NCI-H446 (cell line): Measurements from ENCODE around the gene SMOC2.

Experiments
- DNase-seq, 2 experiments: peaks; one replicate each; lab custom pipeline; 2025; lab: John Stamatoyannopoulos, UW

Gene SMOC2

DNA sequence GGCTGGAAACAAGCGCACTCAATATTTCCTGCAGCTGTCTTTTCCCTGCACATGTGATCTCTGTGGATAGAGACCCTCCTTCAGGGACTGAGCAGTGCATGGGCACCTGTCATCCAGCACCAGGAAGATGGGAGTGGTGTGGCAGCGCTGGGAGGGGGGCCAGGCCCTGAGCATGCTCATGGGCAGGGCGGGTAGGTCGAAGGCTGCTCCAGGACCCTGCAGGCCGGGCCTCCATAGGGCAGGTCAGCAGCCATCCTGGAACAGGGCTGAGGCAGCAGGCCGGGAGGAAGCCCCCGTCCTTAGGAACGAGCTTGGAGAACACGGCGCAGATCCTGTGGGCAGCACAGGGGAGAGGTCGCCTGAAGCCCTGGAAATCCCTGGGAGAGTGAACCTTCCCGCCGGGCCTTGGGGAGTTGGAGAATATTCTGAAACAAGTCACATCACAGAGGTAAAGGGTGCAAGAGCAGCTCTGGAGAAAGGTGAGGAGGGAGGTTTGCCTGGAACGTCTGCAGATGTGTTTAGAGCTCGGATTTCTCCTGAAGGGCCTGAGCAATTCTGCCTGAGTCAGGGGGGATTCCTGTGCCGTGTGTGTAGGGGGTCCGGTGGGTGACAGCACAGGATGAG lies 133.2 kb downstream of the SMOC2 start:
- DNase-seq: no peak

GRCh38 chr6:168574699-168575195 lies 133.8 kb downstream of the SMOC2 start:
- no peak for DNase-seq

GRCh38 chr6:168575346-168576098 lies 134.5 kb downstream of the SMOC2 start:
- no peak for DNase-seq

GRCh38 chr6:168576388-168576787 lies 135.4 kb downstream of the SMOC2 start:
- DNase-seq: no peak

DNA sequence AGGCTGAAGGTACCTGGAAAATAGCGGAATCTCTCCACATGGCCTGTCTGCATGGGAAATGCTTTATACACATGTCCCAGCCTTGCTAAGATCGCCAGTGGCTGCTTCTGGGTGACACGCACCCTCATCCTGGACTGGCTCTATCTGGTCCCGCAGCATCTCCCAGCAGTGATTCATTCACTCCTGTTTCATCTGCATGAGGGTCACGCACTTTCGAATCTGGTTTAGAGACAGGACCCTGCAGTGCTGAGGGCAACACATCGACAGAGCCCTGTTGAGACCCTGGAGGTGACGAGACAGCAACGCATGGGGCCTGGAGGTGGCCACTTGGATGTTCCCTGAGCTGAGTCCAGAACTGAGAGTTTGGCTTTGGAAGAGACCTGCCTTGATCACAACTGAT lies 136.5 kb downstream of the SMOC2 start:
- no peak for DNase-seq

- no peak for DNase-seq
Measured at GRCh38 chr6:168578036-168578435, 137.1 kb downstream of the SMOC2 start.

GRCh38 chr6:168581236-168581635 lies 140.3 kb downstream of the SMOC2 start:
- DNase-seq: no peak

GRCh38 chr6:168581706-168582105 lies 140.7 kb downstream of the SMOC2 start:
- DNase-seq: no peak

- no peak for DNase-seq
Measured at GRCh38 chr6:168582571-168582981, 141.6 kb downstream of the SMOC2 start.

DNA sequence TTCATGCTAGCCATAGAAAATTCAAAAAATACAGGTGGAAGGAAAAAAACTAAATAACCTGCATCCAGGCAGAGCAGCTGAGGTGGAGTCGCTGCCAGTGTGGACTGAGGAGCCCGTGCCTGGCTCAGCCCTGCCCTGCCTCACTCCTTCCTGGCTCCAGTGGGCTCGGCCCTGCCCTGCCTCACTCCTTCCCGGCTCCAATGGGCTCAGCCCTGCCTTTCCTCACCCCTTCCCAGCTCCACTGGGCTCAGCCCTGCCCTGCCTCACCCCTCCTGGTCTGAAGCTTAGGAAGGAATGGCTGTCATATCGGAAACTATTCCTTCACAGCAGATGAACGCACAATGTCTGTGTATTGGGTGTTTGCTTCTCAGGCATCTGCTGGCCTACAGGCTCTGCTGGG lies 142.1 kb downstream of the SMOC2 start:
- DNase-seq: no peak

- no peak for DNase-seq
Measured at GRCh38 chr6:168583821-168584220, 142.8 kb downstream of the SMOC2 start.

- DNase-seq: no peak
Measured at GRCh38 chr6:168584249-168584648, 143.3 kb downstream of the SMOC2 start.

- no peak for DNase-seq
Measured at GRCh38 chr6:168584671-168585070, 143.7 kb downstream of the SMOC2 start.

DNA sequence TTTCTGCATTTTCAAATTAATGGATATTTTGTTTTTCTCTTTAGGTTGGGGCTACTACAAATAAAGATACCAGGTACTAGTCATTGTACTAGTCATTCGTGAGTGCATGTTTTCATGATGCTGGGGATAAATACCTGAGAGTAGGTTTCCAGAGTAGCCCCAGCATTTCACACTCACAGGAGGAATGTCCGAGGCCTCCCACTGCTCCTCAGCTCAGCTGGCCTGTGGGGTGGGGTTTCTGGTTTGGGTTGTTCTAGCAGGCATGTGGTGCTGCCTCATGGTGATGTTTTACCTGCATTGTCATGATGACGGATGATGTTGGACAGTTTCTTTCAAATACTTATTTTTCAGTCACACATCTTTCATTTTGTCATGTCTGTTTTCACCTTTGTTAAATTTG lies 144.5 kb downstream of the SMOC2 start:
- DNase-seq: no peak

- no peak for DNase-seq
Measured at GRCh38 chr6:168589275-168589674, 148.3 kb downstream of the SMOC2 start.

- no peak for DNase-seq
Measured at GRCh38 chr6:168590406-168590805, 149.4 kb downstream of the SMOC2 start.

DNA sequence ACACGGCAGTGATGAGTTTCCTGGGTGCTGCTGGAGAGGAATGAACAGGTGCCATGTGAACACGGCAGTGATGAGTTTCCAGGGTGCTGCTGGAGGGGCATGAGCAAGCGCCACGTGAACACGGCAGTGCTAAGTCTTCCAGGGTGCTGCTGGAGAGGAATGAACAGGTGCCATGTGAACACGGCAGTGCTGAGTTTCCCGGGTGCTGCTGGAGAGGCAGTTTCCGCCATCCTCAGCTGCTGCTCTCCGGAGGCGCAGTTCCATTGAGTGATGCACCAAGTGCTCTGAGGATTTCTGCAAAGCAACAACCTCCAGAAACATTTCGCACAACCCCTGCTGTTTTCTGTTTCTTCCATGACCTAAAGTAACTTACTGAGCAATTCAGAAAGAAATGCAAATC lies 155.4 kb downstream of the SMOC2 start:
- no peak for DNase-seq

GRCh38 chr6:168597471-168597875 lies 156.5 kb downstream of the SMOC2 start:
- no peak for DNase-seq

GRCh38 chr6:168598251-168599117 lies 157.5 kb downstream of the SMOC2 start:
- no peak for DNase-seq

DNA sequence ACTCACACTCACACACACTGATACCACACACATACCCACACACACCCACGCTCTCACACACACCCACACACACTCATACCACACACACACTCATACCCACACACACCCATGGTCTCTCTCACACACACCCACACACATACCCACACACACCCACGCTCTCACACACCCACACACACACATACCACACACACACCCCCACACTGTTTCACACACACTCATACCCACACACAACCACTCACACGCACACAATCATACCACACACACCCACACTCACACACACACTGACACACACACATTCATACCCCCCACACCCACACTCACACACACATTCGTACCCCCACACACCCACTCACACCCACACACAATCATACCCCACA lies 158.1 kb downstream of the SMOC2 start:
- DNase-seq: no peak

DNA sequence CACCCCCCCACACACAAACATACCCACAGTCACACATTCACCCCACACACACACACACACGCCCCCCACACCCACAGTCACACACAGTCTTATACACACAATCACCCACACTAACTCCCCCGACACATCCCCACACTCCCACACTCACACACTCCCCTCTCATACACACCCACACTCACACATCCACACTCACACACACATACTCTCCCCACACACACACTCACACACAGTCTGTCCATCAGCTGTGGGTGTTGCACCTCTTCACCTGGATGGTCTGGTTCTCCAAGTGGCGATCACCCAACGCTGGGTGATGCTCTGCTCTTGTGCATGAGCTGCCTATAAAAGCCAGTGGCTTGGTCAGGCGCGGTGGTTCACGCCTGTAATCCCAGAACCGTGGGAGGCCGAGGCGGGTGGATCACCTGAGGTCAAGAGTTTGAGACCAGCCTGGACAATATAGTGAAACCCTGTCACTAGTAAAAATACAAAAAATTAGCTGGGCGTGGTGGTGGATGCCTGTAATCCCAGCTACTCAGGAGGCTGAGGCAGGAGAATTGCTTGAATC lies 158.9 kb downstream of the SMOC2 start:
- DNase-seq: no peak

- no peak for DNase-seq
Measured at GRCh38 chr6:168600381-168600780, 159.4 kb downstream of the SMOC2 start.
